DND-41 (cell line): ENCODE measurements around the gene NUP210L.

ENCODE experiments used
- EZH2 ChIP-seq: IDR thresholded peaks from 3 replicates; pipeline ENCODE4 v1.6.1; 2012; ENCODE audit warnings: borderline replicate concordance, low read depth, mild to moderate bottlenecking, moderate library complexity, low read length, inconsistent platforms; ENCODE audit not compliant: severe bottlenecking
- TF ChIP-seq, protein P1 (sequence below): IDR thresholded peaks from 2 replicates; pipeline ENCODE4 v1.5.1; 2012; ENCODE audit warnings: borderline replicate concordance, low read length, moderate library complexity, mild to moderate bottlenecking; ENCODE audit not compliant: poor library complexity, severe bottlenecking; ENCODE audit errors: extremely low read depth

DNA sequence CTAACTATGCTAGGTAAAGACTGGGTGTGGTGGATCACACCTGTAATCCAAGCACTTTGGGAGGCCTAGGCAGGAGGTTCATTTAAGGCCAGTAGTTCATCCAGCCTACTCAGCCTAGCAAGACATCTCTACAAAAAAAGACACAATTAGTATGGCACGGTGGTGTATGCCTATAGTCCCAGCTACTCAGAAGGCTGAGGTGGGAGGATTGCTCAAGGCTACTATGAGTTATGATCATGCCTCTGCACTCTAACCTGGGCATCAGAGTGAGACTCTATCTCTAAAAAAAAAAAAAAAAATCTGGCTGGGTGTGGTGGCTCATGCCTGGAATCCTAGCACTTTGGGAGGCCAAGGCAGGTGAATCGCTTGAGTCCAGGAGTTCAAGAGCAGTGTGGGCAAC lies 21.6 kb downstream of the NUP210L start:
- TF ChIP-seq, protein P1, sequence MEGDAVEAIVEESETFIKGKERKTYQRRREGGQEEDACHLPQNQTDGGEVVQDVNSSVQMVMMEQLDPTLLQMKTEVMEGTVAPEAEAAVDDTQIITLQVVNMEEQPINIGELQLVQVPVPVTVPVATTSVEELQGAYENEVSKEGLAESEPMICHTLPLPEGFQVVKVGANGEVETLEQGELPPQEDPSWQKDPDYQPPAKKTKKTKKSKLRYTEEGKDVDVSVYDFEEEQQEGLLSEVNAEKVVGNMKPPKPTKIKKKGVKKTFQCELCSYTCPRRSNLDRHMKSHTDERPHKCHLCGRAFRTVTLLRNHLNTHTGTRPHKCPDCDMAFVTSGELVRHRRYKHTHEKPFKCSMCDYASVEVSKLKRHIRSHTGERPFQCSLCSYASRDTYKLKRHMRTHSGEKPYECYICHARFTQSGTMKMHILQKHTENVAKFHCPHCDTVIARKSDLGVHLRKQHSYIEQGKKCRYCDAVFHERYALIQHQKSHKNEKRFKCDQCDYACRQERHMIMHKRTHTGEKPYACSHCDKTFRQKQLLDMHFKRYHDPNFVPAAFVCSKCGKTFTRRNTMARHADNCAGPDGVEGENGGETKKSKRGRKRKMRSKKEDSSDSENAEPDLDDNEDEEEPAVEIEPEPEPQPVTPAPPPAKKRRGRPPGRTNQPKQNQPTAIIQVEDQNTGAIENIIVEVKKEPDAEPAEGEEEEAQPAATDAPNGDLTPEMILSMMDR: no peak
- no peak for TF ChIP-seq EZH2
